GM18951 (cell line): ENCODE results near the gene SURF6.

Source experiments
- POLR2A ChIP-seq: IDR thresholded peaks from 4 replicates; pipeline ENCODE4 v1.6.1; 2011; ENCODE audit warnings: mild to moderate bottlenecking; ENCODE audit not compliant: insufficient read length, insufficient read depth; ENCODE audit errors: extremely low read depth
- in situ Hi-C: fragments of 300-500 bp; cut with MboI; formaldehyde crosslinking; loops from one replicate; pipeline ENCODE4 v1.12.0; 2022; ENCODE audit warnings: low sequenced_read_pairs, mixed read lengths, inconsistent platforms; ENCODE audit not compliant: unreplicated experiment

The SURF6 gene

GRCh38 chr9:133348718-133349573, 13.0 kb upstream of the SURF6 start:
- no peak for TF ChIP-seq POLR2A
- in situ Hi-C loops, result no loop called here

- TF ChIP-seq POLR2A, result peak; percentile 99
- in situ Hi-C loops, result no loop called here
These were observed 12.2 kb upstream of the SURF6 start, which contains the start of the genes MED22 and RPL7A for GRCh38 chr9:133347985-133348717. Gene MED22 (minus strand): TSS chr9:133348131. CDS start chr9:133346662, 1,469 bp downstream. Gene RPL7A (plus strand): TSS chr9:133348218. CDS start chr9:133348244, 26 bp downstream.

GRCh38 chr9:133347515-133347984, 11.6 kb upstream of the SURF6 start:
- TF ChIP-seq POLR2A, result no peak
- in situ Hi-C loops, result no loop called here

GRCh38 chr9:133346021-133346785, 10.2 kb upstream of the SURF6 start:
- no peak for TF ChIP-seq POLR2A
- in situ Hi-C loops, result no loop called here

- TF ChIP-seq POLR2A, result no peak
- in situ Hi-C loops, result no loop called here
These were observed 9.6 kb upstream of the SURF6 start for GRCh38 chr9:133345596-133345995.

- no peak for TF ChIP-seq POLR2A
- in situ Hi-C loops, result no loop called here
These were observed 9.0 kb upstream of the SURF6 start for GRCh38 chr9:133344979-133345378.

GRCh38 chr9:133344071-133344470, 8.1 kb upstream of the SURF6 start:
- in situ Hi-C loops, result no loop called here
- no peak for TF ChIP-seq POLR2A

GRCh38 chr9:133342570-133342969, 6.6 kb upstream of the SURF6 start:
- in situ Hi-C loops, result no loop called here
- no peak for TF ChIP-seq POLR2A

- in situ Hi-C loops, result no loop called here
- TF ChIP-seq POLR2A, result no peak
These were observed 6.0 kb upstream of the SURF6 start for GRCh38 chr9:133342069-133342406.

GRCh38 chr9:133341369-133342068, 5.5 kb upstream of the SURF6 start:
- TF ChIP-seq POLR2A, result no peak
- in situ Hi-C loops, result no loop called here

GRCh38 chr9:133340916-133341315, 4.9 kb upstream of the SURF6 start:
- TF ChIP-seq POLR2A, result no peak
- in situ Hi-C loops, result no loop called here

GRCh38 chr9:133340256-133340655, 4.3 kb upstream of the SURF6 start:
- in situ Hi-C loops, result no loop called here
- no peak for TF ChIP-seq POLR2A
